A549 (cell line): ENCODE measurements around the gene ASB16. TPM values are rescaled to one million over a fixed set of nuclear protein-coding genes. Genes with fewer than 3 reads are reported as not detected.
A peak's percentile ranks its signal among the peaks of the same experiment; 100 is the strongest.

Experiments
- ATAC-seq, 2 experiments: fragments of 200-7000 bp in 1 of 2; fragments of >200 bp in 1 of 2; cut with Nextera tagmentation in 1 of 2; cut with Tn5 transposase in 1 of 2; 3 replicates each; pipeline versions ENCODE4 v1.8.0 to v1.9.1; 2018 to 2020; ENCODE audit warnings: mild to moderate bottlenecking in 1 of 2, moderate library complexity in 1 of 2
- CTCF ChIA-PET: fragments of 300-600 bp; sonication (Branson Sonifier 250); formaldehyde crosslinking; extraction: SDS; loops from one replicate; lab custom pipeline; 2021; ENCODE audit warnings: antibody characterized with exemption, inconsistent platforms; lab: Yijun Ruan, JAX
- POLR2A ChIA-PET: fragments of 350-600 bp; formaldehyde crosslinking; extraction: SDS; loops from one replicate; lab custom pipeline; 2021; ENCODE audit warnings: antibody characterized with exemption, inconsistent platforms; lab: Yijun Ruan, JAX
- DNase-seq, 2 experiments: peaks; one replicate each; pipeline versions ENCODE4 v3.0.0 to v3.0.0-alpha.2; 2011 to 2016; ENCODE audit warnings: low read depth in 1 of 2, low spot score in 1 of 2
- FAIRE-seq: peaks from 2 replicates; lab custom pipeline; 2011; peaks lifted over from hg19 to GRCh38; lab: Jason Lieb, UNC
- H3K27ac ChIP-seq, 2 experiments: fragments of >200 bp; sonication (Bioruptor Twin); formaldehyde crosslinking; 3 replicates each; pipeline ENCODE4 v1.5.1; 2016 to 2017
- H3K4me1 ChIP-seq: fragments of >200 bp; sonication (Bioruptor Twin); formaldehyde crosslinking; 3 replicates; pipeline ENCODE4 v1.6.1; 2016
- H3K4me2 ChIP-seq: fragments of >200 bp; sonication (Bioruptor Twin); formaldehyde crosslinking; 3 replicates; pipeline ENCODE4 v1.6.1; 2016
- H3K4me3 ChIP-seq: fragments of >200 bp; sonication (Bioruptor Twin); formaldehyde crosslinking; 3 replicates; pipeline ENCODE4 v1.5.1; 2016
- H3K9me3 ChIP-seq: fragments of >200 bp; sonication (Bioruptor Twin); formaldehyde crosslinking; 3 replicates; pipeline ENCODE4 v1.6.1; 2016
- CBX2 ChIP-seq: fragments of 200-600 bp; sonication (generic); IDR thresholded peaks from 2 replicates; pipeline ENCODE4 v1.6.1; 2016; ENCODE audit warnings: low read depth, mild to moderate bottlenecking, borderline replicate concordance
- CEBPB ChIP-seq, 2 experiments: fragments of >200 bp in 1 of 2; sonication (Bioruptor Twin) in 1 of 2; formaldehyde crosslinking in 1 of 2; IDR thresholded peaks; 2 replicates each; pipeline ENCODE4 v1.6.1; 2012 to 2016
- CHD2 ChIP-seq: fragments of 150-350 bp; IDR thresholded peaks from 2 replicates; pipeline ENCODE4 v1.6.1; 2014; ENCODE audit warnings: low read length; ENCODE audit not compliant: partially characterized antibody
- CHD4 ChIP-seq: fragments of 200-600 bp; sonication (generic); IDR thresholded peaks from 2 replicates; pipeline ENCODE4 v1.6.1; 2016; ENCODE audit warnings: antibody characterized with exemption, mild to moderate bottlenecking, borderline replicate concordance
- E2F6 ChIP-seq: IDR thresholded peaks from 2 replicates; pipeline ENCODE4 v1.6.1; 2012; ENCODE audit warnings: low read depth, borderline replicate concordance
- GATA3 ChIP-seq: IDR thresholded peaks from 2 replicates; pipeline ENCODE4 v1.6.1; 2012; ENCODE audit warnings: borderline replicate concordance
- HEYL ChIP-seq: fragments of 250-450 bp; sonication (Bioruptor Pico); IDR thresholded peaks from 2 replicates; pipeline ENCODE4 v1.8.0; 2021; ENCODE audit warnings: mild to moderate bottlenecking, moderate library complexity
- HOXA7 ChIP-seq: fragments of 250-450 bp; sonication (Bioruptor Pico); IDR thresholded peaks from 2 replicates; pipeline ENCODE4 v1.5.0; 2020; ENCODE audit warnings: mild to moderate bottlenecking, moderate library complexity
- JUN ChIP-seq, 2 experiments: fragments of >200 bp; sonication (Bioruptor Twin); formaldehyde crosslinking; IDR thresholded peaks; 2 replicates in 1 of 2; 3 replicates in 1 of 2; pipeline ENCODE4 v1.6.1; 2016 to 2017
- JUNB ChIP-seq: fragments of >200 bp; sonication (Bioruptor Twin); formaldehyde crosslinking; IDR thresholded peaks from 2 replicates; pipeline ENCODE4 v1.6.1; 2016
- MYC ChIP-seq: IDR thresholded peaks from 2 replicates; pipeline ENCODE4 v1.6.1; 2012; ENCODE audit warnings: mild to moderate bottlenecking, inconsistent platforms, low read length, improper control_type of control experiment, borderline replicate concordance
- NFE2L2 ChIP-seq: fragments of 150-350 bp; conservative IDR thresholded peaks from 2 replicates; pipeline ENCODE4 v1.6.1; 2014; ENCODE audit warnings: low read length
- NPAS2 ChIP-seq: fragments of 250-450 bp; sonication (Bioruptor Pico); IDR thresholded peaks from 2 replicates; pipeline ENCODE4 v1.8.0; 2022; ENCODE audit warnings: mild to moderate bottlenecking, moderate library complexity, borderline replicate concordance
- NR3C1 ChIP-seq: fragments of >200 bp; sonication (Bioruptor Twin); formaldehyde crosslinking; IDR thresholded peaks from 3 replicates; pipeline ENCODE4 v1.6.1; 2017
- PHF8 ChIP-seq: fragments of 200-600 bp; sonication (generic); IDR thresholded peaks from 2 replicates; pipeline ENCODE4 v1.6.1; 2016; ENCODE audit warnings: low read depth, mild to moderate bottlenecking, antibody characterized with exemption, moderate library complexity, borderline replicate concordance
- POLR2A ChIP-seq: IDR thresholded peaks from 2 replicates; pipeline ENCODE4 v1.6.1; 2012; ENCODE audit warnings: mild to moderate bottlenecking, low read length
- RFX5 ChIP-seq: fragments of 450-650 bp; IDR thresholded peaks from 2 replicates; pipeline ENCODE4 v1.7.1; 2014; ENCODE audit warnings: antibody characterized with exemption, mild to moderate bottlenecking, moderate library complexity
- SMC3 ChIP-seq: fragments of >200 bp; sonication (Bioruptor Twin); formaldehyde crosslinking; IDR thresholded peaks from 3 replicates; pipeline ENCODE4 v1.6.1; 2018; ENCODE audit warnings: inconsistent platforms
- TFCP2L1 ChIP-seq: fragments of 250-450 bp; sonication (Bioruptor Pico); IDR thresholded peaks from 2 replicates; pipeline ENCODE4 v1.5.0; 2021; ENCODE audit warnings: mild to moderate bottlenecking
- TP53 ChIP-seq: fragments of 250-450 bp; sonication (Bioruptor Pico); IDR thresholded peaks from 2 replicates; pipeline ENCODE4 v1.5.0; 2021; ENCODE audit warnings: mild to moderate bottlenecking, moderate library complexity
- ZC3H11A ChIP-seq: fragments of 450-650 bp; IDR thresholded peaks from 2 replicates; pipeline ENCODE4 v1.6.1; 2014; ENCODE audit warnings: antibody characterized with exemption, mild to moderate bottlenecking
- ZNF302 ChIP-seq: fragments of 250-450 bp; sonication (Bioruptor Pico); IDR thresholded peaks from 2 replicates; pipeline ENCODE4 v1.9.0; 2021; ENCODE audit warnings: inconsistent platforms, mild to moderate bottlenecking, moderate library complexity
- WGBS: methylation state at CpG from one replicate; pipeline ENCODE4 v1.1.6; 2017; ENCODE audit errors: missing lambda C conversion rate; 5-methylcytosine and 5-hydroxymethylcytosine counted together
- polyA plus RNA-seq, 4 experiments: library from polyadenylated mRNA; depleted of rRNA in 3 of 4; stranded (reverse); fragments of >200 nt; fragmentation: RNase III in 1 of 4; extraction: RNeasy Plus Mini Kit Qiagen cat#74134 plus additional on column Dnase treatment in 1 of 4; gene quantifications; 2 replicates in 3 of 4; 3 replicates in 1 of 4; pipeline ENCODE4 v1.2.3, GENCODE V29; 2011 to 2017
- TF ChIP-seq, protein P1 (sequence below): fragments of 250-450 bp; sonication (Bioruptor Pico); IDR thresholded peaks from 2 replicates; pipeline ENCODE4 v1.5.0; 2020; ENCODE audit warnings: low read depth, mild to moderate bottlenecking, moderate library complexity
- TF ChIP-seq, protein P2 (sequence below): fragments of 200-600 bp; sonication (generic); IDR thresholded peaks from 2 replicates; pipeline ENCODE4 v1.6.1; 2016; ENCODE audit warnings: antibody characterized with exemption, mild to moderate bottlenecking, moderate library complexity
- TF ChIP-seq, protein P3 (sequence below): IDR thresholded peaks from 2 replicates; pipeline ENCODE4 v1.6.1; 2012

The ASB16 gene
- polyA plus RNA-seq, 2 of the 4 experiments (the other 2 are of a cell fraction) = 0.15 TPM; not detected in 1

DNA sequence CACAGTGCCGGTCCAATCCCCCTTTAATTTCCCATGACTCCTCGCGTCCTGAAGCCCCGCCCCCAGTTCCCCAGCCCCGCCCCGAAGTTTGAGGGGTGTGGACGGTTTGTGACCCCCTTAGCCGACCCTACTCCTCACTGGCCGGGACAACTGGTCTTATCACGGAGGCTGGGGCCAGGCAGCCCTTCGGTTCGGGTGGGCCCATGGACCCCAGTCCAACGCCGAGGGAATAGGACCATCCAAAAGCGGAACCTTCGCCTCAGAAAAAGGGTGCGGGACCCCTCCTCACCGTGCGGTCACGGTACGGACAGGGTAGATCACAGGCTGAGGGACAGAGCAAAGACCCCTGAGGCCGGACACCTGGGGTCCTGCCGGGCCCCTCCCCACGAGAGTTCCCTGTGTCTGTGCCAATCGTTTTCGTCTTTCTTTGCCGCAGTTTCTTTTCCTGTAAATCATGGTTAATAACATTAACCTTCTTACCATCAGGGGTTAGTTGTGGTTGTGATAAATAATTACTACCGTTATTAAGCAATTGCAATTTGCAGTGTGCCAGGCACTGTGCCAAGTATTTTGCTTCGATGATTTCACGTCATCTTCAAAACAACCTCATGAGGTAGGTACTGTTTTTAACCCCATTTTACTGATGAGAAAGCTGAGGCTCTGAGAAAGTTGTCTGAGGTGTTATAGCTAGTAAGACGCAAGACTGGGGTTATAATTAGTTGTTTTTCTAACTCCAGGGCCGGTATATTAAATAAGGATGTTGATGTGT lies 16.8 kb downstream of the ASB16 start:
- Histone ChIP-seq H3K4me1 (peaks cover 24% of the 10 kb centered on the region), H3K4me3 (peak overlapping the region; percentile 87), H3K27ac (peak overlapping the region; percentile 92 to 97), H3K4me2 (peak overlapping the region; percentile 77), H3K9me3 (no peaks in the 10 kb centered on the region)
- FAIRE-seq (no peak), ATAC-seq (peak; percentile 62 to 71), DNase-seq (no peak)
- ChIA-PET CTCF (interaction anchor here (0.6 to 5.3 kb wide), 7 partner anchors 8 to 157 kb away, joined by 3 to 58 read pairs (median 3); partner anchors contain the start of gene ASB16), POLR2A (interaction anchor here (0.6 to 2.1 kb wide), 20 partner anchors 8 to 369 kb away, joined by 3 to 28 read pairs (median 4); partner anchors contain the start of genes ATXN7L3, FZD2, HDAC5 and UBTF)
- WGBS = 4% methylated on average over 26 of the region's 32 CpGs
- no peak for TF ChIP-seq GATA3
- no peak for TF ChIP-seq ZNF302 (CRISPR knock-in tag)
- peak; percentile 24; the same call in 1 of the 2 replicates for TF ChIP-seq CHD4
- TF ChIP-seq TFCP2L1 (CRISPR knock-in tag) = no peak
- no peak for TF ChIP-seq RFX5
- no peak for TF ChIP-seq JUN (IDR thresholded peaks at IDR 0.05)
- no peak for TF ChIP-seq CBX2
- TF ChIP-seq POLR2A = 0 out of 2 replicates have a peak, but pooled peaks have one; percentile 20
- TF ChIP-seq E2F6 = no peak
- no peak for TF ChIP-seq SMC3
- TF ChIP-seq, protein P1, sequence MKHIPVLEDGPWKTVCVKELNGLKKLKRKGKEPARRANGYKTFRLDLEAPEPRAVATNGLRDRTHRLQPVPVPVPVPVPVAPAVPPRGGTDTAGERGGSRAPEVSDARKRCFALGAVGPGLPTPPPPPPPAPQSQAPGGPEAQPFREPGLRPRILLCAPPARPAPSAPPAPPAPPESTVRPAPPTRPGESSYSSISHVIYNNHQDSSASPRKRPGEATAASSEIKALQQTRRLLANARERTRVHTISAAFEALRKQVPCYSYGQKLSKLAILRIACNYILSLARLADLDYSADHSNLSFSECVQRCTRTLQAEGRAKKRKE (CRISPR knock-in tag) = no peak
- no peak for TF ChIP-seq NR3C1
- no peak for TF ChIP-seq NPAS2 (CRISPR knock-in tag)
- TF ChIP-seq, protein P2, sequence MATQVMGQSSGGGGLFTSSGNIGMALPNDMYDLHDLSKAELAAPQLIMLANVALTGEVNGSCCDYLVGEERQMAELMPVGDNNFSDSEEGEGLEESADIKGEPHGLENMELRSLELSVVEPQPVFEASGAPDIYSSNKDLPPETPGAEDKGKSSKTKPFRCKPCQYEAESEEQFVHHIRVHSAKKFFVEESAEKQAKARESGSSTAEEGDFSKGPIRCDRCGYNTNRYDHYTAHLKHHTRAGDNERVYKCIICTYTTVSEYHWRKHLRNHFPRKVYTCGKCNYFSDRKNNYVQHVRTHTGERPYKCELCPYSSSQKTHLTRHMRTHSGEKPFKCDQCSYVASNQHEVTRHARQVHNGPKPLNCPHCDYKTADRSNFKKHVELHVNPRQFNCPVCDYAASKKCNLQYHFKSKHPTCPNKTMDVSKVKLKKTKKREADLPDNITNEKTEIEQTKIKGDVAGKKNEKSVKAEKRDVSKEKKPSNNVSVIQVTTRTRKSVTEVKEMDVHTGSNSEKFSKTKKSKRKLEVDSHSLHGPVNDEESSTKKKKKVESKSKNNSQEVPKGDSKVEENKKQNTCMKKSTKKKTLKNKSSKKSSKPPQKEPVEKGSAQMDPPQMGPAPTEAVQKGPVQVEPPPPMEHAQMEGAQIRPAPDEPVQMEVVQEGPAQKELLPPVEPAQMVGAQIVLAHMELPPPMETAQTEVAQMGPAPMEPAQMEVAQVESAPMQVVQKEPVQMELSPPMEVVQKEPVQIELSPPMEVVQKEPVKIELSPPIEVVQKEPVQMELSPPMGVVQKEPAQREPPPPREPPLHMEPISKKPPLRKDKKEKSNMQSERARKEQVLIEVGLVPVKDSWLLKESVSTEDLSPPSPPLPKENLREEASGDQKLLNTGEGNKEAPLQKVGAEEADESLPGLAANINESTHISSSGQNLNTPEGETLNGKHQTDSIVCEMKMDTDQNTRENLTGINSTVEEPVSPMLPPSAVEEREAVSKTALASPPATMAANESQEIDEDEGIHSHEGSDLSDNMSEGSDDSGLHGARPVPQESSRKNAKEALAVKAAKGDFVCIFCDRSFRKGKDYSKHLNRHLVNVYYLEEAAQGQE = peak; percentile 32; the same call in 1 of the 2 replicates
- peak; percentile 19; the same call in 1 of the 2 replicates for TF ChIP-seq TP53 (CRISPR knock-in tag)
- 0 out of 2 replicates have a peak, but pooled peaks have one; percentile 58 for TF ChIP-seq HOXA7 (CRISPR knock-in tag)
- TF ChIP-seq ZC3H11A = no peak
- TF ChIP-seq, protein P3, sequence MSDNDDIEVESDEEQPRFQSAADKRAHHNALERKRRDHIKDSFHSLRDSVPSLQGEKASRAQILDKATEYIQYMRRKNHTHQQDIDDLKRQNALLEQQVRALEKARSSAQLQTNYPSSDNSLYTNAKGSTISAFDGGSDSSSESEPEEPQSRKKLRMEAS = 0 out of 2 replicates have a peak, but pooled peaks have one; percentile 20
- no peak for TF ChIP-seq CHD2
- no peak for TF ChIP-seq HEYL (CRISPR knock-in tag)
- TF ChIP-seq CEBPB (IDR thresholded peaks at IDR 0.05) = no peak; a peak in 1 of 4 replicates
- no peak for TF ChIP-seq JUNB
- TF ChIP-seq PHF8 = peak; percentile 57; the same call in 1 of the 2 replicates
- TF ChIP-seq MYC = 0 out of 2 replicates have a peak, but pooled peaks have one; percentile 33
- no peak for TF ChIP-seq NFE2L2
